NCI-H69 (cell line): ENCODE data around the gene NGRN.
A peak's percentile ranks its signal among the peaks of the same experiment; 100 is the strongest.

Experiments
- DNase-seq: peaks from one replicate; lab custom pipeline; 2025; lab: John Stamatoyannopoulos, UW

Gene NGRN, protein sequence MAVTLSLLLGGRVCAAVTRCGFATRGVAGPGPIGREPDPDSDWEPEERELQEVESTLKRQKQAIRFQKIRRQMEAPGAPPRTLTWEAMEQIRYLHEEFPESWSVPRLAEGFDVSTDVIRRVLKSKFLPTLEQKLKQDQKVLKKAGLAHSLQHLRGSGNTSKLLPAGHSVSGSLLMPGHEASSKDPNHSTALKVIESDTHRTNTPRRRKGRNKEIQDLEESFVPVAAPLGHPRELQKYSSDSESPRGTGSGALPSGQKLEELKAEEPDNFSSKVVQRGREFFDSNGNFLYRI

DNA sequence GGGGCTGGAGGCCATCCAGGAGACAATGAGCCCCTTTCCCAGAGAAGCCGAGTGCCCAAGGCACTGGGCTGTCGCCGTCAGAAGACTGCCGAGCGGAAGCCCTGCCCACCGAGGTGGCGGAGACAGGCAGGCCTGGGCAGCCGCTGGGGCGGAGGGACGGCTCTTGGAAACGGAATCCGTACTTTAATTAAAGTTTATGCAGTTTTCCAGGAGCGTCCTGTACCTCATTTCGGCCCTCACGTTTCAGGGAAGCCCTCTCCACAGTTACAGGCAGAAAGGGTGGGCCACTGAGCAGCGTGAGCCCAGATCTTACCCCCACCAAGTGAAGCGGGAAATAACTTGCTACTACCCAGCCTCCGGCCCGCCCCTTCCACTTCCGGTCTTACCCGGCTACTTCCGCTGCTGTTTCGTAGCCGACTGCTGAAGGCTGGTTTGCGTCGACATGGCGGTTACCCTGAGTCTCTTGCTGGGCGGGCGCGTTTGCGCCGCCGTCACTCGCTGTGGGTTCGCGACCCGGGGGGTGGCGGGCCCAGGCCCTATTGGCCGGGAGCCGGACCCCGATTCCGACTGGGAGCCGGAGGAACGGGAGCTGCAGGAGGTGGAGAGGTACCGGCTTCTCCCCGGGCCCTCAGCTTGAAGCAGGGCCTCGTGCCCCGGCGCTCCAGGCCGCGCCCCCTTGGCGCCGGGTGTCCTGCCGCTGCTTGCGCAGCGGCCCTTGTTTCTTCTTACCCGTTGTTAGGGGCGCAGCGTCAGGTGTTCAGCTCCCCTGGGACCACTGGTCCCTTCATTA, at the start of gene NGRN:
Gene NGRN, plus strand, starts transcription at position 402 of the 790 bp plus-strand sequence. Its CDS starts 41 bp downstream, at position 443.
- DNase-seq = peak; percentile 88

DNA sequence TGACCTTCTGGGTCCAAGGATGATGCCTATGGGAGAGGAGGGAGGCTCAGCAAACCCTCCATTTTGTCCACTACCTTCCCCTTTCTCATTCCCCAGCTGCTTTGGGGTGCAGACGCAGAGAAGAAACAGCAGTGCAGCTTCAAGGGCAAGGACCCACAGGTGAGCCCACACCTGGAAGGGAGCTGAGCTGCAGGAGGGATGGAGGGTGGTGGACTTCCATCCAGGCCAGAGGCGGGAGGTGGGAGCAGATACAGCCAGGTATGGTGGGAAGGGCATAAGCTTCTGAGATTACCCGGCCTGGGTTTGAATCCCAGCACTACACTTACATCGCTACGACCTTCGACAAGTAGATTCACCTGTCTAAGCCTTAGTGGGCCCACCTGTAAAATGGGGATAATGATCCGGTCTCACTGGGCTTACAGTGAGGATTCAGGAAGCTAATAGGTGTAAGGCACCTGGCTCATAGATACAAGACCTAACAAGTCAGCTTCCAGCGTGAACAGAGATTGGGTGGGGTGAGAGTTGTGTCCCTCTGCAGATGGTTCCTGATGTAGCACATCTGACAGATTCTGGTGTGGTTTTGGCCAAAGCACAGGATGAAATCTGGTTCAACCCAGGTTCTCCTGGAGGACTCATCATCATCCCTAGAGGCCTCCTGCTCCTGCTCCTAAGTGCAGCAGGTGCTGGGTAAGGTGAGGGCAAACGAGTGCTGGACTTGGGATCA, 47.6 kb upstream of the NGRN start:
- DNase-seq = no peak

DNA sequence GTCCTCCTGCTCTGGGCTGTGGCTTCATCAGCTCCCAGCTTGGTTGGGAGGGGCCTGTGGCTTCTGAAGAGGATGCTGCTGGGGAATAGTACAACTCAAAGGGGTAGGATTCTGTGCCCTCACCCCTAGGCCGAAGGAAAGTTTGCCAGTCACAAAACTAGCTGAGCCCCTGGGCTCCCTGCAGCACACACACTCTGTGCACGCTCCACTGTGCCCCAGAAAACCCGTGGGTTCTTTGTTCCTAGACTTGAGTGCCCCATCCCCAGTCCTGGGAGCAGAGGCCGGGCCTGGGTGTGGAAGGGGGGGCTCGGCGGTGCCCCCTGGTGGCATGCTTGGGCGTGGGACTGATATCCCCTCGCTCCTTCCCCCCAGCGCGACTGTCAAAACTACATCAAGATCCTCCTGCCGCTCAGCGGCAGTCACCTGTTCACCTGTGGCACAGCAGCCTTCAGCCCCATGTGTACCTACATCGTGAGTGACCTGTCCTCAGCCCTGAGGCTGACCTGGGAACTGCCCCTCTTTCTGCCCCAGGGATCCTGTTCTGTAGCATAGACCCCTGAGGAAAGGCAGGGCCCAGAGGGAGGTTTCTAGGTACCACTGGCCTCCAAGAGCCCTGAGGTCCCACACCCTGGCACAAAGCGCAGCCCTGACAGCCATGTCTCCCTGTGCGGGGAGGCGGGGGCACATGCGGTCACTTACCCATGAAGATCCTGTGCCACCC, 45.9 kb upstream of the NGRN start:
- peak; percentile 22 for DNase-seq

DNA sequence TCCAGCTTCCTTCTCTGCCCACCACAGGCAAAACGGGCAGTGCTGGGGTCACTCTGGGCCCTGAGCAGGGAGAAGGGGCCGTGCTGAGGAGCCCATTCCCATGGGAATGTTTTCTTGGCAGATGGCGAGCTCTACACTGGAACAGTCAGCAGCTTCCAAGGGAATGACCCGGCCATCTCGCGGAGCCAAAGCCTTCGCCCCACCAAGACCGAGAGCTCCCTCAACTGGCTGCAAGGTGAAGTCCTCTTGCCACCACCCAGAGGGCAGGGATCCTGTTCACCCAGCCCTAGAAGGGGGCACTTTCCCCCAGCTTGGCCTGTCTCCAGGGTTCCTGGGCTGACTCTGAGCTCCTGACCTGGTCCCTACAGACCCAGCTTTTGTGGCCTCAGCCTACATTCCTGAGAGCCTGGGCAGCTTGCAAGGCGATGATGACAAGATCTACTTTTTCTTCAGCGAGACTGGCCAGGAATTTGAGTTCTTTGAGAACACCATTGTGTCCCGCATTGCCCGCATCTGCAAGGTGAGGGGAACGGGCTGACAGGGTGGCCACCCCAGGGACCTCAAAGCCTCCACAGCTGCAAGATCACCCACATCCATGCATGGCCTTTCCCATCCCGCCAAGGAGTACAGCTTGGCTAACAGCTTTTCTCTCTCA, 44.1 kb upstream of the NGRN start:
- peak; percentile 81 for DNase-seq

DNA sequence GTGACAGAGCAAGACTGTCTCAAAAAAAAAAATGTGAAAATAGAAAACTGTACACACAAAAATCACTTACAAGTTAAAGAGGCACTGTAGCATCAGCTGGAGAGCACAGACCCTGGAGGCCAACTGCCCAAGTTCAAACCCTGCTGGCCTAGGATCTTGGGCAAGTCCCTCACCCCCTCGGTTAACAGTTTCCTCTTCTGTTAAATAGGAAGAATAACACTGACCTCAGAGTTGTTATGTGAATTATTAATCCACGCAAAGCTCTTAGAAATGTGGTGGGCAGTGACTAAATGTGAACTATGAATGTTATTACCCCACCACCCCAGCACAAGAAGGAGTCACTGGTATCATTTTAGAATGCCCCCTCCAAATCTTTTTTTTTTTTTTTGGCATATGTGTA, 42.9 kb upstream of the NGRN start:
- DNase-seq = no peak

DNA sequence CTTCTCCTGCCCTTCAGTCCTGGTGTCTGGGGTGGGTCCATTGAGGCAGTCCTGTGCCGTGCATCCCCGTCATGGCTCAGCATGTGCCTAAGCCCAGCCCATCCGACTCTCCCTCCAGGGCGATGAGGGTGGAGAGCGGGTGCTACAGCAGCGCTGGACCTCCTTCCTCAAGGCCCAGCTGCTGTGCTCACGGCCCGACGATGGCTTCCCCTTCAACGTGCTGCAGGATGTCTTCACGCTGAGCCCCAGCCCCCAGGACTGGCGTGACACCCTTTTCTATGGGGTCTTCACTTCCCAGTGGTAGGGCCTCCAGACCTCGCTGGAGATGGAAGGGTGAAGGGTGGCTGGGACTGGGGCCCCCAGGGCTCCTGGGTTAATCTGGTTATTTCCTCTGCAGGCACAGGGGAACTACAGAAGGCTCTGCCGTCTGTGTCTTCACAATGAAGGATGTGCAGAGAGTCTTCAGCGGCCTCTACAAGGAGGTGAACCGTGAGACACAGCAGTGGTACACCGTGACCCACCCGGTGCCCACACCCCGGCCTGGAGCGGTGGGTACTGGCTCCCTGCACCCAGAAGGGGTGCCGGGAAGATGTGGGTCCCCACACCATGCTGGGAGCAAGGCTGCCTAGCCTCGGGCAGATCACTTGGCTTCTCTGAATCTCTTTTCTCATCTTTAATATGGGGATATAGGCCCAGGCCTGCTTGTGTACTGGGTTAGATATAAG, 41.9 kb upstream of the NGRN start:
- DNase-seq = no peak

DNA sequence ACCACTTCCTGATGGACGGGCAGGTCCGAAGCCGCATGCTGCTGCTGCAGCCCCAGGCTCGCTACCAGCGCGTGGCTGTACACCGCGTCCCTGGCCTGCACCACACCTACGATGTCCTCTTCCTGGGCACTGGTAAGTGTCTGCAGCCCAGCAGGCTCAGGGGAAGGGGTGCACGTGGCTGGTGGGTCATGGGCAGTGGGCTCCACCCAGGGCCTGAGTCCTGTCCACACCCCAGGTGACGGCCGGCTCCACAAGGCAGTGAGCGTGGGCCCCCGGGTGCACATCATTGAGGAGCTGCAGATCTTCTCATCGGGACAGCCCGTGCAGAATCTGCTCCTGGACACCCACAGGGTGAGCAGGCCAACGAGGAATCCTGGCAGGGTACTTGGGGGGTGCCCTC, 40.4 kb upstream of the NGRN start:
- DNase-seq = no peak

DNA sequence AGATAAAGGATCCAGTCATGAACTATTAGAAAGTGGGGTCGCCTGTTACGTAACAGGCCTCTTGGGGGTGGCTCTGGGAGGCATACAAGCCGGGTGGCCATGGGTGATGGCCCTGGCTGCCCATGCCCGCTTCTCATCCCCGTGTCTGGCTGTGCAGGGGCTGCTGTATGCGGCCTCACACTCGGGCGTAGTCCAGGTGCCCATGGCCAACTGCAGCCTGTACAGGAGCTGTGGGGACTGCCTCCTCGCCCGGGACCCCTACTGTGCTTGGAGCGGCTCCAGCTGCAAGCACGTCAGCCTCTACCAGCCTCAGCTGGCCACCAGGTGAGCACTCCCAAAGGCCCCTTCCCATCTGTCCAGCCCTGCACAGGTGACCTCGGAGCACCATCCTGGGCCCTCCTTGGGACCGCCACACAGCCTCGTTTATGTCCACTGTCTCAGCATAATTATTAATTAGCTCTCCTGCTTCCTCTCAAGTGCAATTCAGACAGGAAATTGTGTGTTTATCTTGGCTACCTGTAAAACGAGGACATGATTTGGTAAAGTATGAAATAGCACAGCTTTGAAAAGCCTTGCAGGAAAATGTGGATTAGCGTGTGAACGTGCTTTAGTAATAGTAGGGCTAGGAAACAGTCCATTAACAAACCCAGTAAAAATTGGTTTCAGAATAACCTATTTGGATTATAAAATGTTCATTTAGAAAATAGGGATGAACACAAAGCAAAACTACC, 39.8 kb upstream of the NGRN start:
- DNase-seq = peak; percentile 64

DNA sequence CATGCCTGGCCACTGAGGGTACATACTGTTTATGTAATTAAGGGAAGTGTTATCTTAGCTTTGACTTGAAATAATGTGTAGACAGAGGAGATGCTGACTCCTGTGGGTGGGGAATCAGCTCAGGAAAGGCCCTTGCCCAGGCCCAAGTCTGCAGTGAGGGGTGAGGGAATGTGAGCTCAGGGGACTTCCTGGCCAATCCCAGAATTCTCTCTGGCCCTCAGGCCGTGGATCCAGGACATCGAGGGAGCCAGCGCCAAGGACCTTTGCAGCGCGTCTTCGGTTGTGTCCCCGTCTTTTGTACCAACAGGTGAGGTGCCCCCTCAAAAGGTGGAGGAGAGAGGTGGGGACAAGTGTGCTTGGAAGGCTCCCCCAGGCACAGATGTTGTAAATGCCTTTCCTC, 38.1 kb upstream of the NGRN start:
- DNase-seq = no peak

DNA sequence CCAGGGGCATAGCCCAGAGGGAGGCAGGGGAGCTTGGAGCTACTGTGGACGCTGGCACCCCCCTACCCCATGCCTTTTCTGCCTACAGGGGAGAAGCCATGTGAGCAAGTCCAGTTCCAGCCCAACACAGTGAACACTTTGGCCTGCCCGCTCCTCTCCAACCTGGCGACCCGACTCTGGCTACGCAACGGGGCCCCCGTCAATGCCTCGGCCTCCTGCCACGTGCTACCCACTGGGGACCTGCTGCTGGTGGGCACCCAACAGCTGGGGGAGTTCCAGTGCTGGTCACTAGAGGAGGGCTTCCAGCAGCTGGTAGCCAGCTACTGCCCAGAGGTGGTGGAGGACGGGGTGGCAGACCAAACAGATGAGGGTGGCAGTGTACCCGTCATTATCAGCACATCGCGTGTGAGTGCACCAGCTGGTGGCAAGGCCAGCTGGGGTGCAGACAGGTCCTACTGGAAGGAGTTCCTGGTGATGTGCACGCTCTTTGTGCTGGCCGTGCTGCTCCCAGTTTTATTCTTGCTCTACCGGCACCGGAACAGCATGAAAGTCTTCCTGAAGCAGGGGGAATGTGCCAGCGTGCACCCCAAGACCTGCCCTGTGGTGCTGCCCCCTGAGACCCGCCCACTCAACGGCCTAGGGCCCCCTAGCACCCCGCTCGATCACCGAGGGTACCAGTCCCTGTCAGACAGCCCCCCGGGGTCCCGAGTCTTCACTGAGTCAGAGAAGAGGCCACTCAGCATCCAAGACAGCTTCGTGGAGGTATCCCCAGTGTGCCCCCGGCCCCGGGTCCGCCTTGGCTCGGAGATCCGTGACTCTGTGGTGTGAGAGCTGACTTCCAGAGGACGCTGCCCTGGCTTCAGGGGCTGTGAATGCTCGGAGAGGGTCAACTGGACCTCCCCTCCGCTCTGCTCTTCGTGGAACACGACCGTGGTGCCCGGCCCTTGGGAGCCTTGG, 37.4 kb upstream of the NGRN start:
- DNase-seq = no peak

DNA sequence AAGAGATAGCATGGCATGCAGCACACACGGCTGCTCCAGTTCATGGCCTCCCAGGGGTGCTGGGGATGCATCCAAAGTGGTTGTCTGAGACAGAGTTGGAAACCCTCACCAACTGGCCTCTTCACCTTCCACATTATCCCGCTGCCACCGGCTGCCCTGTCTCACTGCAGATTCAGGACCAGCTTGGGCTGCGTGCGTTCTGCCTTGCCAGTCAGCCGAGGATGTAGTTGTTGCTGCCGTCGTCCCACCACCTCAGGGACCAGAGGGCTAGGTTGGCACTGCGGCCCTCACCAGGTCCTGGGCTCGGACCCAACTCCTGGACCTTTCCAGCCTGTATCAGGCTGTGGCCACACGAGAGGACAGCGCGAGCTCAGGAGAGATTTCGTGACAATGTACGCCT, 36.5 kb upstream of the NGRN start:
- no peak for DNase-seq

DNA sequence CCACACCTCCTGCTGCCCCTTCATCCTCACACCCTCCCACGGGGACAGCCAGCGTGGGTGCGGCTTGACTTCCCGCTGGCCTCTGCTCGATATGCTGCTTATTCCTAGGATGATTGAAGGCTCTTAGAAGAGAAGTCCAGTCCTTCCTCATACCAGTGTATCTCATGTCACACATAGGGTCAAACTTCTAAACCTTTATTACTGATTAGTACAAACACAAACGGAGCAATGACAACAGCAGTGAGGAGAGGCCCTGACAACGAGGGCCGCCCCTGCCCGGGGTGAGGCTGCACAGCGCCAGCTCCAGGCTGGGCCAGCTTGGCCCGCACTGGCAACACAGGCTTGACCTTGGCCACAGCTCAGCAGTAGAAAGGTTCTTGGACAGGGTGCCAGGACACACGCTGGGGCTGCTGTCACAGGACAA, 35.4 kb upstream of the NGRN start:
- DNase-seq = no peak

DNA sequence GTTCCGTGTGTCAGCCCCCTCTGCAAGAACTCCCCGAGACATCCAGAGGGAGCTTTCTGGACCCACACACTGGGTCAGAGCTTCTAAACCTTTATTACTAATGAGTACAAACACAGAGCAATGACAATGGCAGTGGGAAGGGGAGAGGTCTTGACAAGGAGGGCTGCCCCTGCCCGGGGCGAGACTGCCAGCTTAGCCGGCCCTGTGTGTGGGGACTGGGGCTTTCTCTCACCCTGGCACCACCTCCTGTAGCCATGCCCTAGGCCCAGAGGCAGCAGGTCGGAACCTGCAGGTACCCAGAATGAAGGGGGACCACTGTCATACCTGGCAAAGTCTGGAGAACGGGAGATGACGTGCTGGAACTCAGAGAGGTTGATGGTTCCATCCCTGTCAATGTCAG, 34.9 kb upstream of the NGRN start:
- DNase-seq = no peak

DNA sequence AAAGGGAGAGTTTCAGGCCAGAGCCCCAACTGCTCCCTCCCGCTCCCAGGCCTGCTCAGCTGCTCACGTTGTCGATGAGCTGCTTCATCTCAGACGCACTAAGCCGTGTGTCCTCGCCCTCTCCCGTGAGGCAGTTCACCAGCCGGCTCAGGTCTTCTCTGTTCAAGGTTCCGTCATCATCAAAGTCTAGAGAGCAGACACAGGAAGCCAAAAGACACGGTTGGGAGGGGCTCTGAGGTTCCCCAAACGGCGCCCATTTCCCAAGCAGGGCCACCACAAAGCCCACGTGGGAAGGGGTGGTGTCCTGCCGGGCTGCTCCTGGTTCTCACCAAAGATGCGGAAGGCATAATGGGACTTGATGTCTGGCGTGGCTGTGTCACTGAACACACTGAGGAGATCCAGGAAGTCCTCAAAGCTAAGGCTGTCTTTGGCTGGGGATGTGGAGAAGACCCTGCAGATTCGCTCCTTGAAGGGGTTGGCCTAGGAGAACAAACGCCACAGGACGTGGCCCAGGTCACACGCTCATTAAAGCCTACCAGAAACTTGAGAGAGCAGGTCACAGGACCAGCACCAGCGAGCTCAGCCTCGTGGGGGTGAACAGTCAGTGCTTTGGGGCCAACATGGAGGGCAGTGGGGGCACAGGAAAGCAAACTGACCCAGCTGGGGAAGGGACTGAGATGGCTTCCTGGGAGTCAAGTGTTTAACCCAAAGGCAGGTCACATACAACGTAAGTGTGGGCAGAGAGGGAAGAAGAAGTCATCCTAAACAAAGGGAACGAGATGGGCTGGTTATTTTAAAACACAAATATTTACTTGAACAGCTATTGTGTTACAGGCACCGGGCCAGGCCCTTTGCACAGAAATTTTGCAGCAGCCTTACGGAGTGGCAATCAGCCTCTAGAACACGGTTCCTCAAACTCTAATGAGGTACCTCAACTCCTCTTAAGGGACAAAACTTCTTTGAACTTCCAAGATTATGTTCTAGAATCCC, 34.1 kb upstream of the NGRN start:
- DNase-seq = no peak

DNA sequence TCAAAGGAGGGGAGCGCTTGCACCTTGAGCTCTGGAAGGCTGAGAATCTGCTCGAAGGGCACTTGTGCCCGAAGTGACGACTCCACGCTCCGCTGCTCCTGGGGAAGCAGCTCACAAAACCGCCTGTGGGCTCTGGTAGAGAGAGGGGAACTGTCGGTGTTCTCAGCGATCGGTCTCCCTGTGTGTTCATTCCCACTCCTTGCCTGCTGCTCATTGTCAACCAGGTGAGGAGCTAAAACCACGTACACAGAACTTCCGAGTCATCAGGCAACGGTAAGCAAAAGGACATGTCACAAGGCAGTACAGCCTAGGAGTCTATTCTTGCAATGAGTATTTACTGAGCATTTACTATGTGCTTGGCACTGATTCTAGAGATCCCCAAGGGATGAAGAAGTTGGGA, 33.3 kb upstream of the NGRN start:
- no peak for DNase-seq

DNA sequence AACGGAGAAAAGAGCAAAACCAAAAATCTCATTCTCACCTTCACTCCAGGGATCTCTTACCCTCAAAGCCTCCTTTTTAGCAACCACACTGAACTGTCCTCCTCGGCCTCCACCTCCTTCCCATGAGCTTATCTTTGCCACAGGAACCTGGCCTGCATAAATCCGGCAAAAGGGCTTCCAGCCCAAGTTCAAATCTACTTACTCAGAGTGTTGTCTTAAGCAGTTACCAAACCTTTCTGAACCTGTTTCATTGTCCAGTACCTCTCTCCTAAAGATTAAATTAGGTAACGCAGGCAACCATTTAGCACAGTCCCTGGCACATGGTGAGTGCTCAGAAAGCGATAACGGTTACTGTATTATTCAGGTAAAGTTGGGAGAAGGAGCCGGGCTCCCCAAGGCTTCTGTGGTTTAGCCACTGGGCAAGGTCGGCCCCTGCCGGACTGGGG, 32.5 kb upstream of the NGRN start:
- DNase-seq = no peak

DNA sequence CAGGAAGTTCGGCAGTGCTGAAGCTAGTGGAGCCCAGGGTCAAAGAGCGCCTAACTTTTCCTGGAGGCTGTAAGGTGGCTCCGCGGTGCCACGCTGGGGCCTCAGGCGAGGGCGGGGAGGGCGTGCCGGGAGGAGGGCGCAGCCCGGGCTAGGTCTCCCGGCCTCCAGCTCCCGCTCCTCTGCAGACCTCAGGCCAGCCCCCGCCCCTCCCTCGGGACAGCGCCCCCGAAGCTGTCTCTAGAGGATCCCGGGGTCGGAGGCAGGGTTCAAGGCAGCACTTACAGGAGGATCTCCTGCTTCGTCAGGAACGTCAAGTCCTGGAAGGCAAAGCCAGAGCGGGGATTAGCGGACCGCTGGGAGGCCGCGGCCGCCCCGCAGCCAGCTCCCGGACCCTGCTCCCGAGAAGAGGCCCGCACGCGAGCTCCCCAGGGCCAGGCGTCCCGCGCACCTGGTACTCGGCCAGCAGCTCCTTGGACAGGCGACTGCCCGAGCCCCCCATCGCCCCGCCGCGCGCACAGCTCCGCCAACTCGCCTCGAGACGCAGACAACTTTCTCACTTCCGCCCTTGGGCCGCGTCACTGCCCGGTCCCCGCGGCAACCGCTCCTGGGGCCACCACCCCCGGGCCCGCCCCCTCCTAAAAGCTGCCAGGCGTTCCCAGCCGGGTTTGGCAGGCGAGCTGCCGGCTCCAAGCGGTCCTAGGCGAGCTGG, 31.9 kb upstream of the NGRN start, which contains the start of gene CIB1:
Gene CIB1, minus strand, starts transcription at position 555 of the 709 bp plus-strand sequence. Its CDS starts 56 bp downstream, at position 499.
- peak; percentile 95 for DNase-seq
